Natural killer cell (primary cell): Measurements from ENCODE around the gene TMEM108. TPM values are rescaled to one million over a fixed set of nuclear protein-coding genes. Genes with fewer than 3 reads are reported as not detected.

Experiments
- ATAC-seq, 3 donors: fragments of 150-1000 bp in 2 of 3; fragments of 200-7000 bp in 1 of 3; cut with Tn5 transposase; 1 replicate in 1 of 3; 2 replicates in 2 of 3; pipeline ENCODE4 v1.10.0; 2021; ENCODE audit warnings: mild to moderate bottlenecking in 2 of 3, moderate library complexity in 2 of 3
- DNase-seq, 2 donors: peaks; one replicate each; pipeline versions ENCODE4 v3.0.0 to v3.0.0-alpha.2; 2013 to 2021; ENCODE audit warnings: mixed read lengths in 1 of 2
- H3K27ac ChIP-seq: one replicate; pipeline ENCODE4 v1.5.1; 2013; ENCODE audit warnings: mild to moderate bottlenecking, low read length
- H3K27me3 ChIP-seq: one replicate; pipeline ENCODE4 v1.6.1; 2013; ENCODE audit warnings: low read length; ENCODE audit not compliant: control insufficient read depth, insufficient read depth
- H3K36me3 ChIP-seq: one replicate; pipeline ENCODE4 v1.6.1; 2013; ENCODE audit warnings: low read length; ENCODE audit not compliant: control insufficient read depth, insufficient read depth
- H3K4me1 ChIP-seq: one replicate; pipeline ENCODE4 v1.6.1; 2013; ENCODE audit warnings: low read length; ENCODE audit not compliant: control insufficient read depth, insufficient read depth
- H3K4me3 ChIP-seq: one replicate; pipeline ENCODE4 v1.5.1; 2013; ENCODE audit warnings: low read length
- H3K9me3 ChIP-seq: one replicate; pipeline ENCODE4 v1.6.1; 2013; ENCODE audit warnings: low read length; ENCODE audit not compliant: control insufficient read depth, insufficient read depth
- H3K27ac Mint-ChIP-seq, 2 donors: one replicate each; pipeline ENCODE4 v1.8.0; 2022; ENCODE audit warnings: mild to moderate bottlenecking in 2 of 2, mixed read lengths in 2 of 2, moderate library complexity in 1 of 2
- H3K27me3 Mint-ChIP-seq, 2 donors: one replicate each; pipeline ENCODE4 v1.8.0; 2022; ENCODE audit warnings: low read depth in 2 of 2, mixed read lengths in 2 of 2
- H3K36me3 Mint-ChIP-seq: one replicate; pipeline ENCODE4 v1.8.0; 2022; ENCODE audit warnings: mixed read lengths
- H3K4me1 Mint-ChIP-seq, 2 donors: one replicate each; pipeline ENCODE4 v1.8.0; 2022; ENCODE audit warnings: mixed read lengths in 2 of 2
- H3K4me3 Mint-ChIP-seq: one replicate; pipeline ENCODE4 v1.8.0; 2022; ENCODE audit warnings: mild to moderate bottlenecking, moderate library complexity, mixed read lengths
- H3K9me3 Mint-ChIP-seq, 2 donors: one replicate each; pipeline ENCODE4 v1.8.0; 2022; ENCODE audit warnings: mixed read lengths in 2 of 2
- WGBS: methylation state at CpG from one replicate; pipeline ENCODE4 v1.1.7; 2013; ENCODE audit warnings: missing lambda C conversion rate; ENCODE audit not compliant: insufficient coverage; 5-methylcytosine and 5-hydroxymethylcytosine counted together
- intact Hi-C: fragments of 100-400 bp; cut with micrococcal nuclease; formaldehyde crosslinking; loops from one replicate; pipeline ENCODE4 v1.14.2; 2022
- total RNA-seq, 4 donors: library from RNA; stranded (reverse); fragments of 120-200 nt in 1 of 4; gene quantifications; one replicate each; pipeline versions ENCODE4 v1.2.3 to v1.2.4, GENCODE V29; 2013 to 2022
- TF ChIP-seq, protein P1 (sequence below): fragments of 200-600 bp; IDR thresholded peaks from one replicate; pipeline ENCODE4 v1.8.0; 2022; ENCODE audit warnings: antibody characterized with exemption

TMEM108 gene
- total RNA-seq, 3 donors from 2014 or later (not counting 1 experiment from before 2014, with no cell fraction given) = not detected

GRCh38 chr3:133273346-133273745, 235.2 kb downstream of the TMEM108 start:
- H3K27ac Mint-ChIP-seq = no peak overlapping the region
- 52% methylated on average over 2 of the region's 2 CpGs for WGBS
- DNase-seq (no peak), ATAC-seq (no peak)
- no peaks in the 10 kb centered on the region for H3K27me3 Mint-ChIP-seq
- intact Hi-C loops = no loop called here
- H3K27me3 ChIP-seq = no peaks in the 10 kb centered on the region
- H3K36me3 ChIP-seq = no peaks in the 10 kb centered on the region
- H3K36me3 Mint-ChIP-seq = no peaks in the 10 kb centered on the region
- no peak overlapping the region for H3K4me3 ChIP-seq
- no peaks in the 10 kb centered on the region for H3K9me3 Mint-ChIP-seq
- H3K4me1 ChIP-seq = no peaks in the 10 kb centered on the region
- H3K4me3 Mint-ChIP-seq = no peak overlapping the region
- no peak overlapping the region for H3K27ac ChIP-seq
- no peaks in the 10 kb centered on the region for H3K9me3 ChIP-seq
- no peaks in the 10 kb centered on the region for H3K4me1 Mint-ChIP-seq
- TF ChIP-seq, protein P1, sequence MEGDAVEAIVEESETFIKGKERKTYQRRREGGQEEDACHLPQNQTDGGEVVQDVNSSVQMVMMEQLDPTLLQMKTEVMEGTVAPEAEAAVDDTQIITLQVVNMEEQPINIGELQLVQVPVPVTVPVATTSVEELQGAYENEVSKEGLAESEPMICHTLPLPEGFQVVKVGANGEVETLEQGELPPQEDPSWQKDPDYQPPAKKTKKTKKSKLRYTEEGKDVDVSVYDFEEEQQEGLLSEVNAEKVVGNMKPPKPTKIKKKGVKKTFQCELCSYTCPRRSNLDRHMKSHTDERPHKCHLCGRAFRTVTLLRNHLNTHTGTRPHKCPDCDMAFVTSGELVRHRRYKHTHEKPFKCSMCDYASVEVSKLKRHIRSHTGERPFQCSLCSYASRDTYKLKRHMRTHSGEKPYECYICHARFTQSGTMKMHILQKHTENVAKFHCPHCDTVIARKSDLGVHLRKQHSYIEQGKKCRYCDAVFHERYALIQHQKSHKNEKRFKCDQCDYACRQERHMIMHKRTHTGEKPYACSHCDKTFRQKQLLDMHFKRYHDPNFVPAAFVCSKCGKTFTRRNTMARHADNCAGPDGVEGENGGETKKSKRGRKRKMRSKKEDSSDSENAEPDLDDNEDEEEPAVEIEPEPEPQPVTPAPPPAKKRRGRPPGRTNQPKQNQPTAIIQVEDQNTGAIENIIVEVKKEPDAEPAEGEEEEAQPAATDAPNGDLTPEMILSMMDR = no peak

- no peaks in the 10 kb centered on the region for H3K4me1 Mint-ChIP-seq
- intact Hi-C loops = no loop called here
- Histone ChIP-seq H3K4me3 (no peak overlapping the region), H3K27me3 (no peaks in the 10 kb centered on the region), H3K27ac (no peak overlapping the region), H3K36me3 (no peaks in the 10 kb centered on the region), H3K4me1 (no peaks in the 10 kb centered on the region), H3K9me3 (no peaks in the 10 kb centered on the region)
- TF ChIP-seq, protein P1 = no peak
- ATAC-seq (no peak), DNase-seq (no peak)
- H3K36me3 Mint-ChIP-seq = no peaks in the 10 kb centered on the region
- H3K9me3 Mint-ChIP-seq = no peaks in the 10 kb centered on the region
- H3K27me3 Mint-ChIP-seq = no peaks in the 10 kb centered on the region
- H3K27ac Mint-ChIP-seq = no peak overlapping the region
- no peak overlapping the region for H3K4me3 Mint-ChIP-seq
Measured at GRCh38 chr3:133274477-133274876, 236.3 kb downstream of the TMEM108 start.

GRCh38 chr3:133276594-133276993, 238.4 kb downstream of the TMEM108 start:
- no peaks in the 10 kb centered on the region for H3K36me3 Mint-ChIP-seq
- intact Hi-C loops = no loop called here
- TF ChIP-seq, protein P1 = no peak
- Histone ChIP-seq H3K9me3 (no peaks in the 10 kb centered on the region), H3K27me3 (no peaks in the 10 kb centered on the region), H3K4me1 (no peaks in the 10 kb centered on the region), H3K4me3 (no peak overlapping the region), H3K36me3 (no peaks in the 10 kb centered on the region), H3K27ac (no peak overlapping the region)
- 29% methylated on average over 3 of the region's 4 CpGs for WGBS
- H3K4me1 Mint-ChIP-seq = no peaks in the 10 kb centered on the region
- no peaks in the 10 kb centered on the region for H3K9me3 Mint-ChIP-seq
- H3K27me3 Mint-ChIP-seq = no peaks in the 10 kb centered on the region
- DNase-seq = no peak
- no peak overlapping the region for H3K4me3 Mint-ChIP-seq
- no peak overlapping the region for H3K27ac Mint-ChIP-seq
- no peak for ATAC-seq

DNA sequence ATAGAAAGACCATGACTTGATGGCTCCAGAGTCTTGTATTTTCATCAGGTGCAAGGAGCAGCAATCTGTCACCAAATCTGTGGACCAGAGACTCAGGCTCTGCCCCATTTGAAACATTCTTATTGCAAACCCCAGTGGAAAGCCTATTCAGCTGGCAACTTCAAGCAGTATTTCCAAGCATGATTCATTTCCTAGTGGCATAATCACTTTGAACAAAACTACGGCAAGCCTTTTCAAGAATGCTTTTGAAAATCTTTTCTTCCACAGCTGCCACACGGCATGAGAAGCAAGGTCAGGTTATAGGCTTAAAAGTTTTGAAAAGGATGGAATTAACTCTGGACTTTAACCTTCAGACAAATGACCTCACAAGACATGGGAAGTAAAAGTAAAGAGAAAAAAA, 239.6 kb downstream of the TMEM108 start:
- H3K36me3 ChIP-seq = no peaks in the 10 kb centered on the region
- no peak overlapping the region for H3K4me3 Mint-ChIP-seq
- intact Hi-C loops = no loop called here
- H3K27me3 Mint-ChIP-seq = peaks cover 0 to 3% of the 10 kb centered on the region in 2 donors
- H3K27me3 ChIP-seq = no peaks in the 10 kb centered on the region
- 100% methylated on average over 2 of the region's 2 CpGs for WGBS
- ATAC-seq (no peak), DNase-seq (no peak)
- H3K9me3 Mint-ChIP-seq = no peaks in the 10 kb centered on the region
- no peaks in the 10 kb centered on the region for H3K4me1 ChIP-seq
- TF ChIP-seq, protein P1 = no peak
- H3K4me1 Mint-ChIP-seq = no peaks in the 10 kb centered on the region
- H3K27ac ChIP-seq = no peak overlapping the region
- no peaks in the 10 kb centered on the region for H3K36me3 Mint-ChIP-seq
- no peak overlapping the region for H3K27ac Mint-ChIP-seq
- no peaks in the 10 kb centered on the region for H3K9me3 ChIP-seq
- H3K4me3 ChIP-seq = no peak overlapping the region
